ENCODE measurements around the gene DQX1.

Gene DQX1

DNA sequence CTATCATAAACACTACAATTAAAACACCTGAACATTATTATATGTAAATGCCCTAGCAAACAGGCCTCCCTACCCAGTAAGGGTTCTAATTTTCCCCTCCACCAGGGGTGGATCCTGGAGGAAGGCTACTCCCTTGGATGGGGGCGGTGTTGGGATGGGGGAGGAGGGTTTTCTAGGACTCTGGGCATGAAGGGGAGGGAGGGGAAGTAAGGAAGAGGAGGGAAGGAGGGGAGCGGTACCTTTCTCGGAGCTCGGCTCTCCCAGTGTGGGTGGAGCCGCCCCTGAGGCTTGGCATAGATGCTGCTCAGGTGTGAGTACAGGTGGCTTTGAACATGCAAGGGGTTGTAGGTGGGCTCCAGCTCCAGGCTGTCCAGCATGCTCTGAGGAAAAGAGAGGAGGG is 33.9 kb upstream of the DQX1 start:
- TF ChIP-seq, protein P1, sequence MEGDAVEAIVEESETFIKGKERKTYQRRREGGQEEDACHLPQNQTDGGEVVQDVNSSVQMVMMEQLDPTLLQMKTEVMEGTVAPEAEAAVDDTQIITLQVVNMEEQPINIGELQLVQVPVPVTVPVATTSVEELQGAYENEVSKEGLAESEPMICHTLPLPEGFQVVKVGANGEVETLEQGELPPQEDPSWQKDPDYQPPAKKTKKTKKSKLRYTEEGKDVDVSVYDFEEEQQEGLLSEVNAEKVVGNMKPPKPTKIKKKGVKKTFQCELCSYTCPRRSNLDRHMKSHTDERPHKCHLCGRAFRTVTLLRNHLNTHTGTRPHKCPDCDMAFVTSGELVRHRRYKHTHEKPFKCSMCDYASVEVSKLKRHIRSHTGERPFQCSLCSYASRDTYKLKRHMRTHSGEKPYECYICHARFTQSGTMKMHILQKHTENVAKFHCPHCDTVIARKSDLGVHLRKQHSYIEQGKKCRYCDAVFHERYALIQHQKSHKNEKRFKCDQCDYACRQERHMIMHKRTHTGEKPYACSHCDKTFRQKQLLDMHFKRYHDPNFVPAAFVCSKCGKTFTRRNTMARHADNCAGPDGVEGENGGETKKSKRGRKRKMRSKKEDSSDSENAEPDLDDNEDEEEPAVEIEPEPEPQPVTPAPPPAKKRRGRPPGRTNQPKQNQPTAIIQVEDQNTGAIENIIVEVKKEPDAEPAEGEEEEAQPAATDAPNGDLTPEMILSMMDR (IDR thresholded peaks at IDR 0.05), result no peak
- no peak for TF ChIP-seq ZFX (IDR thresholded peaks at IDR 0.05; ENCODE audit: borderline replicate concordance)
- peak overlapping the region; percentile 67 for H3K27ac ChIP-seq

- H3K27ac ChIP-seq, result peak overlapping the region; percentile 67
Measured at GRCh38 chr2:74558284-74559230, 32.5 kb upstream of the DQX1 start.

GRCh38 chr2:74556831-74557370 is 30.9 kb upstream of the DQX1 start:
- TF ChIP-seq, protein P1 (IDR thresholded peaks at IDR 0.05), result no peak
- TF ChIP-seq ZFX (IDR thresholded peaks at IDR 0.05; ENCODE audit: borderline replicate concordance), result no peak
- H3K27ac ChIP-seq, result no peak overlapping the region

More at GRCh38 chr2:74558284-74559230, 32.5 kb upstream of the DQX1 start:
- TF ChIP-seq, protein P1 (IDR thresholded peaks at IDR 0.05), result no peak
- TF ChIP-seq ZFX (IDR thresholded peaks at IDR 0.05; ENCODE audit: borderline replicate concordance), result no peak

- no peak overlapping the region for H3K27ac ChIP-seq
- TF ChIP-seq, protein P1 (IDR thresholded peaks at IDR 0.05), result no peak
- TF ChIP-seq ZFX (IDR thresholded peaks at IDR 0.05; ENCODE audit: borderline replicate concordance), result no peak
Measured at GRCh38 chr2:74556159-74556558, 30.1 kb upstream of the DQX1 start.

DNA sequence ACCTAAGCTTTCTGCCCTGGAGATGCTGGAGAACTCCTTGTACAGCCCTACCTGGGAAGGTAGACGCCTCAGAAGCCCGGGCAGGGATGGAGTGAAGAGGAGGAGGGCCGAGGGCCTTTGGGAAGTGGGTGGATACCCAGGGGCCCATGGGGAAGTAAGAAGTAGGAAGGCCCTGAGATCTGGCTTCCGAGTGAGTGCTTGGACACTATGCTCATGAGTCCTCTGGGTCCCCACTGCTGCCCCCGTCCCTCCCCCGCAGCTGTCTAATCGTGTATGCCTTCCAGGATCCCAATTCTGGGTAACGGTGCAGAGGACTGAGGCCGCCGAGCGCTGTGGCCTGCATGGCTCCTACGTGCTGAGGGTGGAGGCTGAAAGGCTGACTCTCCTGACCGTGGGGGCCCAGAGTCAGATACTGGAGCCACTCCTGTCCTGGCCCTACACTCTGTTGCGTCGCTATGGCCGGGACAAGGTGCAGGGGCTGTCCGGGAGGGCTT is 29.6 kb upstream of the DQX1 start:
- no peak overlapping the region for H3K27ac ChIP-seq
- TF ChIP-seq, protein P1 (IDR thresholded peaks at IDR 0.05), result no peak
- TF ChIP-seq ZFX (IDR thresholded peaks at IDR 0.05; ENCODE audit: borderline replicate concordance), result no peak

DNA sequence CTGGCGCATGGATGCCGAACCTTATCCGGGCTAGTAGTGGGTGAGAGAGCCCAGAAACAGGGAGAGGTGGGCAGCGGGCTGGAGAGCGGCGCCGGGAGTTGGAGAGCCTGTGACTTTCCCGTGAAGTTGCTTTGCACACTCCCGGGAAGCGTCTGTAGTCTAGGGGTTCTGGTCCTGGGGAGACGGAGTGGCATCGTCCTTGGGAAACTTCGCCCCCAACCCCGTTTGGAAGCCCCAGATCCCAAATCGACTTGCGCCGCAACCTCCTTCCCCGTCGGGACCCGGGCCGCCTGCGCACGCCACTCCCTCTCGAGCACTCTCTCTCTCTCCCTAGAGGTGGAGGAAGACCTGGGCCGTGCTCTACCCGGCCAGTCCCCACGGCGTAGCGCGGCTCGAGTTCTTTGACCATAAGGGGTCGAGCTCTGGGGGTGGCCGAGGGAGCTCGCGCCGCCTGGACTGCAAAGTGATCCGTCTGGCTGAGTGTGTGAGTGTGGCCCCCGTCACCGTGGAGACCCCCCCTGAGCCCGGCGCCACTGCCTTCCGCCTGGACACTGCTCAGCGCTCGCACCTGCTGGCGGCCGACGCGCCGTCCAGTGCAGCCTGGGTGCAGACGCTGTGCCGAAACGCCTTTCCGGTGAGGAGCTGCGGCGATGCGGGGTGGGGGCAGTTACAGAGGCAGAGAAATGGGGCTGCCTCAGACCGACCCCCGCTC is 28.9 kb upstream of the DQX1 start:
- TF ChIP-seq ZFX (IDR thresholded peaks at IDR 0.05; ENCODE audit: borderline replicate concordance), result no peak
- TF ChIP-seq, protein P1 (IDR thresholded peaks at IDR 0.05), result no peak
- H3K27ac ChIP-seq, result peak overlapping the region; percentile 52; the same call in 1 of the 2 replicates

Measured in 22Rv1 (cell line).